ENCODE measurements around the gene USPL1. TPM values are rescaled to one million over a fixed set of nuclear protein-coding genes. Genes with fewer than 3 reads are reported as not detected.

The USPL1 gene
- total RNA-seq, 1 donor from 2014 or later: 18.4 TPM

DNA sequence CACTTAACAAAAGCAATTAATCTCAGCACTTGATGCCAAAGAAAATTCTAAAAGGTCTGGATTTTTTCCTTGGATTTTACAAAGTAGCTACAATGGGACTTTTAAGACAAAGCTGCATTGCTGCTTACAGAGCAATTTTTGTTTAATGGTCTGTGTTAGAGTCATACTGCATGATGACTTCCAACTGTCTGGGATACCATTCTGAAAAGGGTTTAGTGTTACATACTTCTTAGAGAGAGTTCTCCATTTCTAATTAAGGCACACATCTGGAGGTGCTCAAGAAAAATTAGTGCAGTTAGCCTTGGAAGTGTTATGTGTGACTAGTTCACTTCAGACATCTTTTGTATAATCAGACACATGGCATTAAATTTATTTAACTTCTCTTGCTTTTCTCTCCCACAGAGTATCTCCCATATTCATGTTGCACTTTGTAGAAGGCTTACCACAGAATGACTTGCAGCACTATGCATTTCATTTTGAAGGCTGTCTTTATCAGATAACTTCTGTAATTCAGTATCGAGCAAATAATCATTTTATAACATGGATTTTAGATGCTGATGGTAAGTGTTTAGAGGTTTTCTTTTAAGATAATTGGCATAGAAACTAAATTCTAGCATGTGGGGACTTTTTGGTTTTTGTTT, 35.1 kb downstream of the USPL1 start:
- H3K36me3 ChIP-seq: peaks cover 0 to 54% of the 10 kb centered on the region in 2 donors
- intact Hi-C loops (cut with DNase I): no loop called here

DNA sequence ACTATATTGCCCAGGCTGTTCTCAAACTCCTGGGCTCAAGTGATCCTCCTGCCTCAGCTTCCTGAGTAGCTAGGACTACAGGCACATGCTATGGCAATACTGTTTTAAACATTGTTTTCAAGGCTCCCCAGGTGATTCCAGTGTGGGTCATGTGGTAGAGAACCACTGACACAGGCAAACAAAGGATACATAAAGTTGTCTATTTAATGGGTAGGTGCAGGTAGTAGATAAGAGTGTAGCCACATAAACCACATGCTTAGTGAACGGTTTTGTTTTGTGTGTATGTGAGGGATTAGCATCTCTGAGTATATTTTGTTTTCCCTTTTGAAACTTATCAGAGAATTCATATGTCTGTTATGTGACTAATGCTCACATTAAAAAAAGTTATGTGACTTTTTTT, 36.7 kb downstream of the USPL1 start:
- H3K27me3 ChIP-seq: no peaks in the 10 kb centered on the region
- no peak overlapping the region for H3K4me3 ChIP-seq
- H3K4me1 ChIP-seq: peaks cover under 1% of the 10 kb centered on the region
- H3K9me3 ChIP-seq: no peaks in the 10 kb centered on the region
- peaks cover 0 to 57% of the 10 kb centered on the region in 2 donors for H3K36me3 ChIP-seq
- no peak for DNase-seq (ENCODE audit: extremely low spot score in 2 of 2)
- TF ChIP-seq POLR2A (IDR thresholded peaks at IDR 0.05) (no peak), POLR2AphosphoS5 (IDR thresholded peaks at IDR 0.05; ENCODE audit: insufficient read depth in 1 of 2, low read depth in 1 of 2) (no peak)
- TF ChIP-seq, protein P1, sequence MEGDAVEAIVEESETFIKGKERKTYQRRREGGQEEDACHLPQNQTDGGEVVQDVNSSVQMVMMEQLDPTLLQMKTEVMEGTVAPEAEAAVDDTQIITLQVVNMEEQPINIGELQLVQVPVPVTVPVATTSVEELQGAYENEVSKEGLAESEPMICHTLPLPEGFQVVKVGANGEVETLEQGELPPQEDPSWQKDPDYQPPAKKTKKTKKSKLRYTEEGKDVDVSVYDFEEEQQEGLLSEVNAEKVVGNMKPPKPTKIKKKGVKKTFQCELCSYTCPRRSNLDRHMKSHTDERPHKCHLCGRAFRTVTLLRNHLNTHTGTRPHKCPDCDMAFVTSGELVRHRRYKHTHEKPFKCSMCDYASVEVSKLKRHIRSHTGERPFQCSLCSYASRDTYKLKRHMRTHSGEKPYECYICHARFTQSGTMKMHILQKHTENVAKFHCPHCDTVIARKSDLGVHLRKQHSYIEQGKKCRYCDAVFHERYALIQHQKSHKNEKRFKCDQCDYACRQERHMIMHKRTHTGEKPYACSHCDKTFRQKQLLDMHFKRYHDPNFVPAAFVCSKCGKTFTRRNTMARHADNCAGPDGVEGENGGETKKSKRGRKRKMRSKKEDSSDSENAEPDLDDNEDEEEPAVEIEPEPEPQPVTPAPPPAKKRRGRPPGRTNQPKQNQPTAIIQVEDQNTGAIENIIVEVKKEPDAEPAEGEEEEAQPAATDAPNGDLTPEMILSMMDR (IDR thresholded peaks at IDR 0.05): no peak
- intact Hi-C loops (cut with DNase I): no loop called here
- no peak overlapping the region for H3K27ac ChIP-seq

More for the DNA sequence above, 35.1 kb downstream of the USPL1 start:
- no peak for DNase-seq (ENCODE audit: extremely low spot score in 2 of 2)
- Histone ChIP-seq H3K4me1 (no peaks in the 10 kb centered on the region), H3K27ac (no peak overlapping the region), H3K4me3 (no peak overlapping the region), H3K9me3 (no peaks in the 10 kb centered on the region), H3K27me3 (no peaks in the 10 kb centered on the region)
- TF ChIP-seq, protein P1 (IDR thresholded peaks at IDR 0.05): no peak
- TF ChIP-seq POLR2A (IDR thresholded peaks at IDR 0.05) (no peak), POLR2AphosphoS5 (IDR thresholded peaks at IDR 0.05; ENCODE audit: insufficient read depth in 1 of 2, low read depth in 1 of 2) (no peak)

DNA sequence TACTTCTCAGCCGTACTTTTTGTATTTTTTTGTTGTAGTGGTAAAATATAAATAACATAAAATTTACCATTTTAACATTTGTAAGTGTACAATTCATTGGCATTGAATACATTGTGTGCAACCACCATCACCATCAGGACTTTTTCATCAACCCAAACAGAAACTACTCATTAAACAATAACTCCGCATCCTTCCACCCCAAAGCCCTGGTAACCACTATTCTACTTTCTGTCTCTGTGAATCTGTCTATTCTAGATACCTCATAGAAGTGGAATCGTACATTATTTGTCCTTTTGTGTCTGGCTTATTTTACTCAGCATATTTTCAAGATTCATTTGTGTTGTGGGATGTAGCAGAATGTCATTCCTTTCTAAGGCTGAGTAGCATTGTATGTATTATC, 38.5 kb downstream of the USPL1 start:
- peaks cover 0 to 57% of the 10 kb centered on the region in 2 donors for H3K36me3 ChIP-seq
- intact Hi-C loops (cut with DNase I): no loop called here

DNA sequence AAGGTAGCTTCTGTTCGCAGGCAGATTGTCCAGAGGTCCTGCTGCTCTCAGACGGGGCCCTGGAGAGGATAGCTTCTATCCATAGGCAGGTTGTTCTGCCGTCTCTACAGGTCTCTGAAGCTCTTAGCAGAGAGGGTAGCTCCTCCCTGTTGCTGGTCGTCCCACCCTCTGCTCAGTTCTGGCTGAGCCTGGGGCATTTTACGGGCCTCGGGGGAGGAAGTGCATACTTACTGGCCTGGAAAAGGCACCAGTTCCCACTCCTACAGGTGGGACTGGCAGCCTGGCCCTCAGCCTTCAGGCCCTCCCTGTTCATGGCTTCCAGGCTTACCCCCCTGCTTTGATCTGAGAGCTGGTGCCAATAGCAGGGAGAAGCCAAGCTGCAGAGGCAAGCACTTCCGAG, 42.3 kb downstream of the USPL1 start:
- H3K27me3 ChIP-seq: no peaks in the 10 kb centered on the region
- no peak for DNase-seq (ENCODE audit: extremely low spot score in 2 of 2)
- H3K27ac ChIP-seq: no peak overlapping the region
- no peak overlapping the region for H3K4me3 ChIP-seq
- intact Hi-C loops (cut with DNase I): no loop called here
- no peak for TF ChIP-seq POLR2AphosphoS5 (IDR thresholded peaks at IDR 0.05; ENCODE audit: insufficient read depth in 1 of 2, low read depth in 1 of 2)
- no peak for TF ChIP-seq POLR2A (IDR thresholded peaks at IDR 0.05)
- TF ChIP-seq, protein P1 (IDR thresholded peaks at IDR 0.05): no peak
- H3K9me3 ChIP-seq: no peaks in the 10 kb centered on the region
- peaks cover 0 to 37% of the 10 kb centered on the region in 2 donors for H3K36me3 ChIP-seq
- peaks cover 10% of the 10 kb centered on the region for H3K4me1 ChIP-seq

More for the DNA sequence above, 38.5 kb downstream of the USPL1 start:
- Histone ChIP-seq H3K27me3 (no peaks in the 10 kb centered on the region), H3K27ac (no peak overlapping the region), H3K9me3 (no peaks in the 10 kb centered on the region), H3K4me1 (peaks cover 10% of the 10 kb centered on the region), H3K4me3 (no peak overlapping the region)
- DNase-seq (ENCODE audit: extremely low spot score in 2 of 2): no peak
- TF ChIP-seq POLR2A (IDR thresholded peaks at IDR 0.05): no peak
- TF ChIP-seq, protein P1 (IDR thresholded peaks at IDR 0.05): no peak
- TF ChIP-seq POLR2AphosphoS5 (IDR thresholded peaks at IDR 0.05; ENCODE audit: insufficient read depth in 1 of 2, low read depth in 1 of 2): no peak

DNA sequence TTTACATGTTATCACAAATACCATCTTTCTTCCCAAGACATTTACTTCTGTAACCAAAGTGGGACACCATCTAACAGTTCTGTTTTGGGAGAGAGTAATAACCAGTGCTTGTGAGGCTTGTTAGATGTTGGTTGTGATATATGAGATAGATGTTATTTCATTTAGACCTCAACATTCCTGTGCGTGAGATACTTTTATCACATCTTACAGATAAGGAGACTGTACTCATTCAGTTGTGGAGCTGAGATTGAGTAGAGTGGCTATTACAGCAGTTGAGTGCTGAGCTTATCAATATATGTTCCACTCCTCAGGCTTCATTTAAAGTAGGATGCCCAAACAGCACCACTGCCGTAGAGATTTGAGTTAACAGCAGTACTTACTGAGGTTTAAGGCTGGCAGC, 43.1 kb downstream of the USPL1 start:
- Histone ChIP-seq H3K9me3 (no peaks in the 10 kb centered on the region), H3K4me3 (no peak overlapping the region), H3K4me1 (peaks cover 10% of the 10 kb centered on the region), H3K27me3 (no peaks in the 10 kb centered on the region), H3K36me3 (peaks cover 0 to 29% of the 10 kb centered on the region in 2 donors), H3K27ac (no peak overlapping the region)
- intact Hi-C loops (cut with DNase I): no loop called here
- DNase-seq (ENCODE audit: extremely low spot score in 2 of 2): no peak
- TF ChIP-seq, protein P1 (IDR thresholded peaks at IDR 0.05): no peak
- TF ChIP-seq POLR2AphosphoS5 (IDR thresholded peaks at IDR 0.05; ENCODE audit: insufficient read depth in 1 of 2, low read depth in 1 of 2) (no peak), POLR2A (IDR thresholded peaks at IDR 0.05) (no peak)
